ENCODE results near the gene GTF2A1L.

GRCh38 chr2:48651158-48651790 is 33.6 kb downstream of the GTF2A1L start:
- TF ChIP-seq CTCF (IDR thresholded peaks at IDR 0.05; ENCODE audit: low read length) (no peak), EZH2 (optimal IDR thresholded peaks at IDR 0.05; ENCODE audit: low read depth, low read length) (no peak), EZH2phosphoT487 (IDR thresholded peaks at IDR 0.05; ENCODE audit: low read length) (no peak)
